SK-N-SH treated with all-trans-retinoic acid at 6 μM for 48 hours (cell line): ENCODE results near the gene PRR7.

Source experiments
- ATAC-seq: fragments of 200-7000 bp; cut with Tn5 transposase; 3 replicates; pipeline ENCODE4 v1.9.1; 2020; ENCODE audit warnings: mild to moderate bottlenecking, moderate library complexity
- ARNTL ChIP-seq: fragments of 450-650 bp; formaldehyde crosslinking; IDR thresholded peaks from 2 replicates; pipeline ENCODE4 v1.5.0; 2020; ENCODE audit warnings: low read depth, mild to moderate bottlenecking, moderate library complexity, borderline replicate concordance
- BACH2 ChIP-seq: fragments of 250-450 bp; sonication (Bioruptor Pico); IDR thresholded peaks from 2 replicates; pipeline ENCODE4 v1.9.0; 2021; ENCODE audit warnings: mild to moderate bottlenecking, borderline replicate concordance
- CREB5 ChIP-seq: fragments of 250-450 bp; sonication (Bioruptor Pico); IDR thresholded peaks from 2 replicates; pipeline ENCODE4 v1.5.1; 2020; ENCODE audit warnings: low read depth, mild to moderate bottlenecking, moderate library complexity
- CSDC2 ChIP-seq: fragments of 250-450 bp; sonication (Bioruptor Pico); IDR thresholded peaks from 2 replicates; pipeline ENCODE4 v1.5.0; 2020; ENCODE audit warnings: mild to moderate bottlenecking, moderate library complexity
- ESRRG ChIP-seq: fragments of 250-450 bp; sonication (Bioruptor Pico); IDR thresholded peaks from 2 replicates; pipeline ENCODE4 v1.6.1; 2021; ENCODE audit warnings: mild to moderate bottlenecking
- ISL1 ChIP-seq: fragments of 250-450 bp; sonication (Bioruptor Pico); IDR thresholded peaks from 2 replicates; pipeline ENCODE4 v2.1.2; 2022; ENCODE audit warnings: mild to moderate bottlenecking, moderate library complexity
- OSR1 ChIP-seq: fragments of 250-450 bp; sonication (Bioruptor Pico); IDR thresholded peaks from 2 replicates; pipeline ENCODE4 v1.8.0; 2022; ENCODE audit warnings: moderate library complexity, mild to moderate bottlenecking, inconsistent platforms
- PPARA ChIP-seq: fragments of 250-450 bp; sonication (Bioruptor Pico); IDR thresholded peaks from 2 replicates; pipeline ENCODE4 v1.5.0; 2020; ENCODE audit warnings: mild to moderate bottlenecking, borderline replicate concordance
- RARB ChIP-seq: fragments of 250-450 bp; sonication (Bioruptor Pico); IDR thresholded peaks from 2 replicates; pipeline ENCODE4 v1.8.0; 2021; ENCODE audit warnings: mild to moderate bottlenecking, moderate library complexity
- SNAI2 ChIP-seq: fragments of 250-450 bp; sonication (Bioruptor Pico); IDR thresholded peaks from 2 replicates; pipeline ENCODE4 v1.5.0; 2020; ENCODE audit warnings: mild to moderate bottlenecking, moderate library complexity
- TCF4 ChIP-seq: fragments of 250-450 bp; sonication (Bioruptor Pico); IDR thresholded peaks from 2 replicates; pipeline ENCODE4 v1.8.0; 2021; ENCODE audit warnings: mild to moderate bottlenecking, moderate library complexity, borderline replicate concordance
- TOX ChIP-seq: fragments of 250-450 bp; sonication (Bioruptor Pico); IDR thresholded peaks from 2 replicates; pipeline ENCODE4 v1.8.0; 2021; ENCODE audit warnings: mild to moderate bottlenecking, moderate library complexity, borderline replicate concordance
- ZC3H10 ChIP-seq: fragments of 250-450 bp; sonication (Bioruptor Pico); IDR thresholded peaks from 2 replicates; pipeline ENCODE4 v1.5.1; 2021; ENCODE audit warnings: mild to moderate bottlenecking, moderate library complexity
- ZFP30 ChIP-seq: fragments of 450-650 bp; formaldehyde crosslinking; IDR thresholded peaks from 2 replicates; pipeline ENCODE4 v1.5.0; 2022; ENCODE audit warnings: mild to moderate bottlenecking, moderate library complexity
- ZNF565 ChIP-seq: fragments of 450-650 bp; formaldehyde crosslinking; conservative IDR thresholded peaks from 2 replicates; pipeline ENCODE4 v1.5.0; 2020; ENCODE audit warnings: low read depth, mild to moderate bottlenecking, moderate library complexity
- ZNF70 ChIP-seq: fragments of 450-650 bp; formaldehyde crosslinking; IDR thresholded peaks from 2 replicates; pipeline ENCODE4 v1.5.0; 2020; ENCODE audit warnings: mild to moderate bottlenecking, moderate library complexity
- ZNF8 ChIP-seq: fragments of 450-650 bp; formaldehyde crosslinking; IDR thresholded peaks from 2 replicates; pipeline ENCODE4 v1.5.0; 2020; ENCODE audit warnings: mild to moderate bottlenecking, moderate library complexity
- TF ChIP-seq, protein P1 (sequence below): fragments of 250-450 bp; sonication (Bioruptor Pico); IDR thresholded peaks from 2 replicates; pipeline ENCODE4 v1.8.0; 2020; ENCODE audit warnings: mild to moderate bottlenecking, moderate library complexity, borderline replicate concordance
- TF ChIP-seq, protein P2 (sequence below): fragments of 250-450 bp; sonication (Bioruptor Pico); IDR thresholded peaks from 2 replicates; pipeline ENCODE4 v1.5.0; 2020; ENCODE audit warnings: mild to moderate bottlenecking, moderate library complexity
- TF ChIP-seq, protein P3 (sequence below): fragments of 250-450 bp; sonication (Bioruptor Pico); IDR thresholded peaks from 2 replicates; pipeline ENCODE4 v1.8.0; 2021; ENCODE audit warnings: low read depth, mild to moderate bottlenecking, moderate library complexity, borderline replicate concordance

PRR7 gene

DNA sequence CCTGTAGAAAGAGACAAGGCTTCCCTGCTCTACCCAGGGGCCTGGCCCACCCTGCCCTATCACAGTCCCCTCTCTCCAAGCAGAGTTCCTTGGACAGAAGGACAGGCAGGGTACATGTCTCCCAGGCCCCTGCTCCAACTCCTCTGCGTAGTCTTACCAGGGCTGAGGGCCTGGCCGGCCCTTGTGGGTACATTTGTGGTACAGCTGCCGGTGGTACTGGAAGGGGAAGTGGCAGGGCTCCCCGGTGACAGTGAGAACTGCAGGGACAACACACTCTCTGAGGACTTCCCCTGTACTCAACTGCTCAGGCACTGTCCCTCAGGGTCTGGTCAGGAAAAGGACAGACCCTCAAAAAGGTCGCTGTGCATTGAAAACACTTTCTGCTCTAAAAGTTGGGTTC is 40.8 kb upstream of the PRR7 start:
- no peak for ATAC-seq
- TF ChIP-seq, protein P1, sequence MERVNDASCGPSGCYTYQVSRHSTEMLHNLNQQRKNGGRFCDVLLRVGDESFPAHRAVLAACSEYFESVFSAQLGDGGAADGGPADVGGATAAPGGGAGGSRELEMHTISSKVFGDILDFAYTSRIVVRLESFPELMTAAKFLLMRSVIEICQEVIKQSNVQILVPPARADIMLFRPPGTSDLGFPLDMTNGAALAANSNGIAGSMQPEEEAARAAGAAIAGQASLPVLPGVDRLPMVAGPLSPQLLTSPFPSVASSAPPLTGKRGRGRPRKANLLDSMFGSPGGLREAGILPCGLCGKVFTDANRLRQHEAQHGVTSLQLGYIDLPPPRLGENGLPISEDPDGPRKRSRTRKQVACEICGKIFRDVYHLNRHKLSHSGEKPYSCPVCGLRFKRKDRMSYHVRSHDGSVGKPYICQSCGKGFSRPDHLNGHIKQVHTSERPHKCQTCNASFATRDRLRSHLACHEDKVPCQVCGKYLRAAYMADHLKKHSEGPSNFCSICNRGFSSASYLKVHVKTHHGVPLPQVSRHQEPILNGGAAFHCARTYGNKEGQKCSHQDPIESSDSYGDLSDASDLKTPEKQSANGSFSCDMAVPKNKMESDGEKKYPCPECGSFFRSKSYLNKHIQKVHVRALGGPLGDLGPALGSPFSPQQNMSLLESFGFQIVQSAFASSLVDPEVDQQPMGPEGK (CRISPR knock-in tag): no peak
- no peak for TF ChIP-seq SNAI2
- no peak for TF ChIP-seq ARNTL
- no peak for TF ChIP-seq ZFP30 (CRISPR knock-in tag)
- TF ChIP-seq ZNF565 (CRISPR knock-in tag): no peak

DNA sequence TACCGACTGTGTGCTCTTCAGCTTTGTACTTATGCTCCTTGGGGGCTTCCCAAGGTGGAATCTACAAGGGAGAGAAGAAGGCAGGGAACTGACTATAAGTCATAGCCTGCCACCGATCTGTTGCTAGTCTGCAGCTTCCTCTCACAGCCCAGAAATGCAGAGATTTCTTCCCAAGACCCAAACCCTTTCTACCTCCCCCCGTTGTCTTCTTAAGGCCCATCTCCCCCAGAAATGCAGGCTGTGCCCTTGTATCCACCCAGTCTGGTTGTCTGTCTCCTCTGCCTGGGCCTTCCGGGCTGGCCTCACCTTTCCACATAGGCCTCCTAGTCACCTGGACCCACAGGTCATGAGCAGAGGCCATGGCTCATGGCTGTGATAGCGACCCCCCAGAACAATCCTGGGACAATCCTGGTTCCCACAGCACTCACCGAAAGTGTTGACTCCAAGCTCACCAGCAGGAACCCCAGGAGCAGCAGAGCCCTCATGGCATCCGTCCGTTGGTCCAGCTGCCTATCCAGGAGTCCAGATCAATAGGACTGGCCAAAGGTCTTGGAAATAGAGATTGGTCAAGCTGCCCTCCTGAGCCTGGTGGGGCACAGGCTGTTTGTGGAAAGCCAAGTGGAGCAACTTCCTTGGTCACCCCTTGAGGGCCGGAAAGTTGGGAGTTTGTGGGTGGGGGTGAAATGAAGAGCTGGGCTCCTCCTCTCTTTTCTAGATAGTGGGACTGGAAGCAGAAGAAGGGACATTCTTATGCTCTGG is 37.4 kb upstream of the PRR7 start, which contains the start of gene F12:
F12 (minus strand) TSS at position 522 of the 759 bp plus-strand sequence; CDS start at position 485, 37 bp downstream.
- TF ChIP-seq TCF4 (CRISPR knock-in tag) (no peak), BACH2 (CRISPR knock-in tag) (no peak), TOX (CRISPR knock-in tag) (no peak), SNAI2 (no peak), CREB5 (CRISPR knock-in tag) (no peak), CSDC2 (CRISPR knock-in tag) (no peak), RARB (CRISPR knock-in tag) (no peak)
- TF ChIP-seq, protein P1 (CRISPR knock-in tag): no peak
- TF ChIP-seq, protein P2, sequence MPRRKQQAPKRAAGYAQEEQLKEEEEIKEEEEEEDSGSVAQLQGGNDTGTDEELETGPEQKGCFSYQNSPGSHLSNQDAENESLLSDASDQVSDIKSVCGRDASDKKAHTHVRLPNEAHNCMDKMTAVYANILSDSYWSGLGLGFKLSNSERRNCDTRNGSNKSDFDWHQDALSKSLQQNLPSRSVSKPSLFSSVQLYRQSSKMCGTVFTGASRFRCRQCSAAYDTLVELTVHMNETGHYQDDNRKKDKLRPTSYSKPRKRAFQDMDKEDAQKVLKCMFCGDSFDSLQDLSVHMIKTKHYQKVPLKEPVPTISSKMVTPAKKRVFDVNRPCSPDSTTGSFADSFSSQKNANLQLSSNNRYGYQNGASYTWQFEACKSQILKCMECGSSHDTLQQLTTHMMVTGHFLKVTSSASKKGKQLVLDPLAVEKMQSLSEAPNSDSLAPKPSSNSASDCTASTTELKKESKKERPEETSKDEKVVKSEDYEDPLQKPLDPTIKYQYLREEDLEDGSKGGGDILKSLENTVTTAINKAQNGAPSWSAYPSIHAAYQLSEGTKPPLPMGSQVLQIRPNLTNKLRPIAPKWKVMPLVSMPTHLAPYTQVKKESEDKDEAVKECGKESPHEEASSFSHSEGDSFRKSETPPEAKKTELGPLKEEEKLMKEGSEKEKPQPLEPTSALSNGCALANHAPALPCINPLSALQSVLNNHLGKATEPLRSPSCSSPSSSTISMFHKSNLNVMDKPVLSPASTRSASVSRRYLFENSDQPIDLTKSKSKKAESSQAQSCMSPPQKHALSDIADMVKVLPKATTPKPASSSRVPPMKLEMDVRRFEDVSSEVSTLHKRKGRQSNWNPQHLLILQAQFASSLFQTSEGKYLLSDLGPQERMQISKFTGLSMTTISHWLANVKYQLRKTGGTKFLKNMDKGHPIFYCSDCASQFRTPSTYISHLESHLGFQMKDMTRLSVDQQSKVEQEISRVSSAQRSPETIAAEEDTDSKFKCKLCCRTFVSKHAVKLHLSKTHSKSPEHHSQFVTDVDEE (CRISPR knock-in tag): no peak
- ATAC-seq: no peak

- ATAC-seq: no peak
- TF ChIP-seq ZNF8 (CRISPR knock-in tag) (no peak), ESRRG (CRISPR knock-in tag) (no peak), SNAI2 (no peak), PPARA (CRISPR knock-in tag) (no peak), ZC3H10 (CRISPR knock-in tag) (no peak), ZNF565 (CRISPR knock-in tag) (no peak), ISL1 (no peak), TCF4 (CRISPR knock-in tag) (no peak), BACH2 (CRISPR knock-in tag) (no peak), CREB5 (CRISPR knock-in tag) (no peak), ZNF70 (CRISPR knock-in tag) (no peak), OSR1 (CRISPR knock-in tag) (no peak)
- TF ChIP-seq, protein P1 (CRISPR knock-in tag): no peak
- TF ChIP-seq, protein P3, sequence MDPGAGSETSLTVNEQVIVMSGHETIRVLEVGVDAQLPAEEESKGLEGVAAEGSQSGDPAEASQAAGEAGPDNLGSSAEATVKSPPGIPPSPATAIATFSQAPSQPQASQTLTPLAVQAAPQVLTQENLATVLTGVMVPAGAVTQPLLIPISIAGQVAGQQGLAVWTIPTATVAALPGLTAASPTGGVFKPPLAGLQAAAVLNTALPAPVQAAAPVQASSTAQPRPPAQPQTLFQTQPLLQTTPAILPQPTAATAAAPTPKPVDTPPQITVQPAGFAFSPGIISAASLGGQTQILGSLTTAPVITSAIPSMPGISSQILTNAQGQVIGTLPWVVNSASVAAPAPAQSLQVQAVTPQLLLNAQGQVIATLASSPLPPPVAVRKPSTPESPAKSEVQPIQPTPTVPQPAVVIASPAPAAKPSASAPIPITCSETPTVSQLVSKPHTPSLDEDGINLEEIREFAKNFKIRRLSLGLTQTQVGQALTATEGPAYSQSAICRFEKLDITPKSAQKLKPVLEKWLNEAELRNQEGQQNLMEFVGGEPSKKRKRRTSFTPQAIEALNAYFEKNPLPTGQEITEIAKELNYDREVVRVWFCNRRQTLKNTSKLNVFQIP: no peak
- TF ChIP-seq, protein P2 (CRISPR knock-in tag): no peak
Measured at GRCh38 chr5:177410575-177410974, 36.0 kb upstream of the PRR7 start.
